K562 (cell line): Measurements from ENCODE around the gene SPRN. TPM values are rescaled to one million over a fixed set of nuclear protein-coding genes. Genes with fewer than 3 reads are reported as not detected.

Experiments used
- BCL6 ChIP-seq: fragments of 250-450 bp; sonication (Bioruptor Pico); IDR thresholded peaks from 2 replicates; pipeline ENCODE4 v1.4.0; 2020
- CAMTA2 ChIP-seq: fragments of 250-450 bp; sonication (Bioruptor Pico); conservative IDR thresholded peaks from 2 replicates; pipeline ENCODE4 v1.5.1; 2022
- CCNT2 ChIP-seq: IDR thresholded peaks from 2 replicates; pipeline ENCODE4 v1.6.1; 2011; ENCODE audit warnings: borderline replicate concordance, low read depth, mild to moderate bottlenecking, moderate library complexity, mixed read lengths, low read length; ENCODE audit not compliant: insufficient read length; ENCODE audit errors: extremely low read depth
- CTBP1 ChIP-seq: fragments of 450-650 bp; IDR thresholded peaks from 2 replicates; pipeline ENCODE4 v1.6.1; 2016; ENCODE audit warnings: borderline replicate concordance
- EP300 ChIP-seq: IDR thresholded peaks from 2 replicates; pipeline ENCODE4 v1.6.1; 2012; ENCODE audit warnings: low read length, improper control_type of control experiment
- HDAC6 ChIP-seq: IDR thresholded peaks from 2 replicates; pipeline ENCODE4 v1.6.1; 2012; ENCODE audit warnings: low read depth, mild to moderate bottlenecking, control low read depth, inconsistent platforms, low read length, moderate library complexity
- NKRF ChIP-seq: fragments of 450-650 bp; IDR thresholded peaks from 2 replicates; pipeline ENCODE4 v1.6.1; 2016; ENCODE audit warnings: borderline replicate concordance
- POLR2A ChIP-seq: fragments of 450-650 bp; conservative IDR thresholded peaks from 2 replicates; pipeline ENCODE4 v1.6.1; 2016
- TCF7 ChIP-seq: sonication (generic); IDR thresholded peaks from 2 replicates; pipeline ENCODE4 v1.6.1; 2016; ENCODE audit warnings: antibody characterized with exemption, borderline replicate concordance
- XRCC5 ChIP-seq: fragments of 200-400 bp; formaldehyde crosslinking; IDR thresholded peaks from 2 replicates; pipeline ENCODE4 v1.6.1; 2017; ENCODE audit warnings: low read depth, mild to moderate bottlenecking, low read length
- ZBTB12 ChIP-seq: fragments of 250-450 bp; sonication (Bioruptor Pico); IDR thresholded peaks from 2 replicates; pipeline ENCODE4 v1.4.0; 2020
- ZNF384 ChIP-seq: IDR thresholded peaks from 2 replicates; pipeline ENCODE4 v1.6.1; 2012; ENCODE audit warnings: low read depth, low read length, improper control_type of control experiment
- polyA plus RNA-seq, 8 experiments: library from polyadenylated mRNA; depleted of rRNA in 4 of 8; stranded (reverse) in 5 of 8; unstranded in 3 of 8; fragments of >200 nt; fragmentation: Nextera tagmentation in 2 of 8; fragmentation: Illumina TruSeq in 1 of 8; extraction: Ambion mirVana in 2 of 8; extraction: Trizol in 1 of 8; gene quantifications; 2 replicates each; pipeline versions ENCODE4 v1.2.1 to v1.2.3, GENCODE V29; 2011 to 2014; ENCODE audit warnings: inconsistent platforms in 1 of 8, missing spikeins in 1 of 8
- total RNA-seq, 7 experiments: library from RNA; depleted of rRNA in 6 of 7; stranded (reverse); fragments of >200 nt in 6 of 7; fragmentation: Illumina TruSeq in 2 of 7; extraction: Trizol in 2 of 7; gene quantifications; 2 replicates each; pipeline versions ENCODE4 v1.2.1 to v1.2.3, GENCODE V29; 2011 to 2021; ENCODE audit warnings: low replicate concordance in 1 of 7
- TF ChIP-seq, protein P1 (sequence below), 2 experiments: fragments of 450-650 bp in 1 of 2; sonication (generic) in 1 of 2; formaldehyde crosslinking in 1 of 2; IDR thresholded peaks; 2 replicates each; pipeline versions ENCODE4 v1.7.1 to v1.9.0; 2016 to 2022; ENCODE audit warnings: inconsistent platforms in 1 of 2, mild to moderate bottlenecking in 1 of 2, missing genetic modification reagents in 1 of 2

Gene SPRN
- total and polyA plus RNA-seq, 9 of the 15 experiments (the other 6 are each of a cell fraction or from before 2014, with no cell fraction given), result 0.04 TPM; not detected in 8

DNA sequence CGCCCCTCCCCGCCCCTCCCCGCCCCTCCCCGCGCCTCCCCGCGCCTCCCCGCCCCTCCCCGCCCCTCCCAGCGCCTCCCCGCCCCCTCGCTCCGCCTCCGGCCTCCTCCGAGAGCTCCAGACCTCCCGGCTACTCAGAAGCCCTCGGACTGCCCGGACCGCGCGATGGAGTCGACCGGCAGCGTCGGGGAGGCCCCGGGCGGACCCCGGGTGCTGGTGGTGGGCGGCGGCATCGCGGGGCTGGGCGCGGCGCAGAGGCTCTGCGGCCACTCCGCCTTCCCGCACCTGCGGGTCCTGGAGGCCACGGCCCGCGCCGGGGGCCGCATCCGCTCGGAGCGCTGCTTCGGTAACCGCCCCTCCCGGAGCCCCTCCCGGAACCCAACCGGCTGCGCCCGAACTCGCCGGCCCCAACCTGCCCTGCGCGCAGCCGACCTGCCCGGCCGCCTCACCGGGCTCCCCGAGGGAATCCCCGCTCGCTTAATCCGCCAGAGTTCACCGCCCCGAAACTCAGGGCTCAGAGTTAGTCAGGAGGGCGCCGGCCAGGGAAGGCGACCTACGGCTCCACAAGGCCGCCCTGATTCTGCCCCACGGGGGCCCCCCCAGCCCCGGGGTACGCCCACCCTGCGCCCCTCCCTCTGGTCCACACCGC lies 45.1 kb downstream of the SPRN start, which contains the start of gene PAOX (continued):
- no peak for TF ChIP-seq ZBTB12 (CRISPR knock-in tag)
- peak; percentile 15; the same call in 1 of the 2 replicates for TF ChIP-seq CTBP1
- TF ChIP-seq TCF7, result no peak
- no peak for TF ChIP-seq ZNF384
- no peak for TF ChIP-seq HDAC6
- TF ChIP-seq, protein P1, sequence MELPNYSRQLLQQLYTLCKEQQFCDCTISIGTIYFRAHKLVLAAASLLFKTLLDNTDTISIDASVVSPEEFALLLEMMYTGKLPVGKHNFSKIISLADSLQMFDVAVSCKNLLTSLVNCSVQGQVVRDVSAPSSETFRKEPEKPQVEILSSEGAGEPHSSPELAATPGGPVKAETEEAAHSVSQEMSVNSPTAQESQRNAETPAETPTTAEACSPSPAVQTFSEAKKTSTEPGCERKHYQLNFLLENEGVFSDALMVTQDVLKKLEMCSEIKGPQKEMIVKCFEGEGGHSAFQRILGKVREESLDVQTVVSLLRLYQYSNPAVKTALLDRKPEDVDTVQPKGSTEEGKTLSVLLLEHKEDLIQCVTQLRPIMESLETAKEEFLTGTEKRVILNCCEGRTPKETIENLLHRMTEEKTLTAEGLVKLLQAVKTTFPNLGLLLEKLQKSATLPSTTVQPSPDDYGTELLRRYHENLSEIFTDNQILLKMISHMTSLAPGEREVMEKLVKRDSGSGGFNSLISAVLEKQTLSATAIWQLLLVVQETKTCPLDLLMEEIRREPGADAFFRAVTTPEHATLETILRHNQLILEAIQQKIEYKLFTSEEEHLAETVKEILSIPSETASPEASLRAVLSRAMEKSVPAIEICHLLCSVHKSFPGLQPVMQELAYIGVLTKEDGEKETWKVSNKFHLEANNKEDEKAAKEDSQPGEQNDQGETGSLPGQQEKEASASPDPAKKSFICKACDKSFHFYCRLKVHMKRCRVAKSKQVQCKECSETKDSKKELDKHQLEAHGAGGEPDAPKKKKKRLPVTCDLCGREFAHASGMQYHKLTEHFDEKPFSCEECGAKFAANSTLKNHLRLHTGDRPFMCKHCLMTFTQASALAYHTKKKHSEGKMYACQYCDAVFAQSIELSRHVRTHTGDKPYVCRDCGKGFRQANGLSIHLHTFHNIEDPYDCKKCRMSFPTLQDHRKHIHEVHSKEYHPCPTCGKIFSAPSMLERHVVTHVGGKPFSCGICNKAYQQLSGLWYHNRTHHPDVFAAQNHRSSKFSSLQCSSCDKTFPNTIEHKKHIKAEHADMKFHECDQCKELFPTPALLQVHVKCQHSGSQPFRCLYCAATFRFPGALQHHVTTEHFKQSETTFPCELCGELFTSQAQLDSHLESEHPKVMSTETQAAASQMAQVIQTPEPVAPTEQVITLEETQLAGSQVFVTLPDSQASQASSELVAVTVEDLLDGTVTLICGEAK (IDR thresholded peaks at IDR 0.05), result no peak
- TF ChIP-seq, protein P1 (CRISPR knock-in tag; IDR thresholded peaks at IDR 0.05), result no peak
- no peak for TF ChIP-seq XRCC5
- TF ChIP-seq EP300, result no peak
- TF ChIP-seq CAMTA2 (CRISPR knock-in tag), result no peak
- peak; percentile 56 for TF ChIP-seq CCNT2
- no peak for TF ChIP-seq NKRF
- no peak for TF ChIP-seq BCL6 (CRISPR knock-in tag)
- no peak for TF ChIP-seq POLR2A
